GM23338 (cell line): ENCODE data around the gene PTN. TPM values are rescaled to one million over a fixed set of nuclear protein-coding genes. Genes with fewer than 3 reads are reported as not detected.

Source experiments
- ATAC-seq: fragments of 200-7000 bp; cut with Tn5 transposase; 3 replicates; pipeline ENCODE4 v1.9.1; 2020
- DNase-seq: peaks from one replicate; pipeline ENCODE4 v3.0.0-alpha.2; 2015; ENCODE audit warnings: low spot score
- H2AFZ ChIP-seq: fragments of 200-600 bp; sonication (generic); 2 replicates; pipeline ENCODE4 v1.8.0; 2016; ENCODE audit warnings: antibody characterized with exemption, mild to moderate bottlenecking, moderate library complexity
- H3F3A ChIP-seq: fragments of 200-600 bp; sonication (generic); replicated peaks from 2 replicates; pipeline ENCODE4 v1.8.0; 2017; ENCODE audit warnings: antibody characterized with exemption, mixed run types, low read depth
- H3K27ac ChIP-seq: fragments of 200-600 bp; sonication (generic); 2 replicates; pipeline ENCODE4 v1.6.1; 2016; ENCODE audit warnings: low read depth
- H3K27me3 ChIP-seq: fragments of 200-600 bp; sonication (generic); 2 replicates; pipeline ENCODE4 v1.8.0; 2016; ENCODE audit warnings: mild to moderate bottlenecking, mixed run types, moderate library complexity; ENCODE audit not compliant: insufficient read depth
- H3K36me3 ChIP-seq: fragments of 200-600 bp; sonication (generic); 2 replicates; pipeline ENCODE4 v1.8.0; 2016; ENCODE audit warnings: mild to moderate bottlenecking; ENCODE audit not compliant: insufficient read depth
- H3K4me1 ChIP-seq: fragments of 200-600 bp; sonication (generic); 2 replicates; pipeline ENCODE4 v1.8.0; 2016; ENCODE audit warnings: mild to moderate bottlenecking, moderate library complexity; ENCODE audit not compliant: insufficient read depth
- H3K4me2 ChIP-seq: fragments of 200-600 bp; sonication (generic); 2 replicates; pipeline ENCODE4 v1.7.1; 2017; ENCODE audit warnings: mixed run types
- H3K4me3 ChIP-seq: fragments of 200-600 bp; sonication (generic); 2 replicates; pipeline ENCODE4 v1.6.1; 2016; ENCODE audit warnings: mixed run types
- H3K79me2 ChIP-seq: fragments of 200-600 bp; sonication (generic); replicated peaks from 2 replicates; pipeline ENCODE4 v1.8.0; 2017; ENCODE audit warnings: mild to moderate bottlenecking; ENCODE audit not compliant: insufficient read depth
- H3K9me2 ChIP-seq: fragments of 200-600 bp; sonication (generic); 2 replicates; pipeline ENCODE4 v1.8.0; 2017; ENCODE audit not compliant: insufficient read depth
- H4K20me1 ChIP-seq: fragments of 200-600 bp; sonication (generic); replicated peaks from 2 replicates; pipeline ENCODE4 v1.8.0; 2017; ENCODE audit warnings: mild to moderate bottlenecking; ENCODE audit not compliant: insufficient read depth
- H3K27ac Mint-ChIP-seq: 2 replicates; pipeline ENCODE4 v1.8.0; 2020; ENCODE audit warnings: inconsistent platforms, mild to moderate bottlenecking, moderate library complexity, mixed read lengths
- H3K27me3 Mint-ChIP-seq: 3 replicates; pipeline ENCODE4 v1.8.0; 2022; ENCODE audit warnings: low read depth, mild to moderate bottlenecking, moderate library complexity, mixed read lengths, inconsistent platforms; ENCODE audit not compliant: insufficient read depth, poor library complexity
- H3K36me3 Mint-ChIP-seq: 3 replicates; pipeline ENCODE4 v1.8.0; 2021; ENCODE audit warnings: low read depth, mild to moderate bottlenecking, inconsistent platforms, moderate library complexity, mixed read lengths
- H3K4me1 Mint-ChIP-seq: 3 replicates; pipeline ENCODE4 v1.8.0; 2020; ENCODE audit warnings: mild to moderate bottlenecking, inconsistent platforms, mixed read lengths
- H3K4me3 Mint-ChIP-seq: 3 replicates; pipeline ENCODE4 v1.8.0; 2021; ENCODE audit warnings: moderate library complexity, mild to moderate bottlenecking, inconsistent platforms, mixed read lengths
- H3K9me3 Mint-ChIP-seq: 3 replicates; pipeline ENCODE4 v1.8.0; 2020; ENCODE audit warnings: moderate library complexity, mild to moderate bottlenecking, inconsistent platforms, mixed read lengths
- EZH2phosphoT487 ChIP-seq: fragments of 200-600 bp; sonication (generic); IDR thresholded peaks from one replicate; pipeline ENCODE4 v1.8.1; 2018; ENCODE audit warnings: antibody characterized with exemption; ENCODE audit not compliant: unreplicated experiment
- JUNB ChIP-seq: IDR thresholded peaks from one replicate; pipeline ENCODE4 v1.6.1; 2016; ENCODE audit warnings: antibody characterized with exemption; ENCODE audit not compliant: unreplicated experiment
- NANOG ChIP-seq: IDR thresholded peaks from 2 replicates; pipeline ENCODE4 v1.6.1; 2016; ENCODE audit warnings: antibody characterized with exemption, borderline replicate concordance
- polyA plus RNA-seq: library from polyadenylated mRNA; unstranded; fragments of >200 nt; fragmentation: Nextera tagmentation; extraction: Ambion mirVana; gene quantifications from 2 replicates; pipeline ENCODE4 v1.2.1, GENCODE V29; 2016
- total RNA-seq: library from RNA; depleted of rRNA; stranded (reverse); fragments of >200 nt; shearing (Covaris generic); gene quantifications from 2 replicates; pipeline ENCODE4 v1.2.3, GENCODE V29; 2014
- TF ChIP-seq, protein P1 (sequence below): fragments of 250-450 bp; sonication (Bioruptor Pico); IDR thresholded peaks from 2 replicates; pipeline ENCODE4 v1.5.0; 2020; ENCODE audit warnings: mild to moderate bottlenecking, moderate library complexity

PTN gene
- total and polyA plus RNA-seq, 2 experiments from 2014 or later = 20.1 to 39.4 TPM

GRCh38 chr7:137304165-137304564, 39.4 kb downstream of the PTN start:
- Histone ChIP-seq H3K9me2 (0 out of 2 replicates have a peak, but pooled peaks cover under 1% of the 10 kb centered on the region), H3K27me3 (no peaks in the 10 kb centered on the region), H3K4me3 (no peak overlapping the region), H2AFZ (no peak overlapping the region), H3K4me2 (no peak overlapping the region), H3K79me2 (no peaks in the 10 kb centered on the region), H4K20me1 (no peaks in the 10 kb centered on the region), H3K27ac (no peak overlapping the region), H3K36me3 (no peaks in the 10 kb centered on the region), H3K4me1 (no peaks in the 10 kb centered on the region), H3F3A (no peaks in the 10 kb centered on the region)
- no peak overlapping the region for H3K27ac Mint-ChIP-seq
- H3K4me1 Mint-ChIP-seq = peaks cover 30% of the 10 kb centered on the region; the same call in 2 of the 3 replicates
- TF ChIP-seq EZH2phosphoT487 (no peak), NANOG (no peak)
- TF ChIP-seq, protein P1, sequence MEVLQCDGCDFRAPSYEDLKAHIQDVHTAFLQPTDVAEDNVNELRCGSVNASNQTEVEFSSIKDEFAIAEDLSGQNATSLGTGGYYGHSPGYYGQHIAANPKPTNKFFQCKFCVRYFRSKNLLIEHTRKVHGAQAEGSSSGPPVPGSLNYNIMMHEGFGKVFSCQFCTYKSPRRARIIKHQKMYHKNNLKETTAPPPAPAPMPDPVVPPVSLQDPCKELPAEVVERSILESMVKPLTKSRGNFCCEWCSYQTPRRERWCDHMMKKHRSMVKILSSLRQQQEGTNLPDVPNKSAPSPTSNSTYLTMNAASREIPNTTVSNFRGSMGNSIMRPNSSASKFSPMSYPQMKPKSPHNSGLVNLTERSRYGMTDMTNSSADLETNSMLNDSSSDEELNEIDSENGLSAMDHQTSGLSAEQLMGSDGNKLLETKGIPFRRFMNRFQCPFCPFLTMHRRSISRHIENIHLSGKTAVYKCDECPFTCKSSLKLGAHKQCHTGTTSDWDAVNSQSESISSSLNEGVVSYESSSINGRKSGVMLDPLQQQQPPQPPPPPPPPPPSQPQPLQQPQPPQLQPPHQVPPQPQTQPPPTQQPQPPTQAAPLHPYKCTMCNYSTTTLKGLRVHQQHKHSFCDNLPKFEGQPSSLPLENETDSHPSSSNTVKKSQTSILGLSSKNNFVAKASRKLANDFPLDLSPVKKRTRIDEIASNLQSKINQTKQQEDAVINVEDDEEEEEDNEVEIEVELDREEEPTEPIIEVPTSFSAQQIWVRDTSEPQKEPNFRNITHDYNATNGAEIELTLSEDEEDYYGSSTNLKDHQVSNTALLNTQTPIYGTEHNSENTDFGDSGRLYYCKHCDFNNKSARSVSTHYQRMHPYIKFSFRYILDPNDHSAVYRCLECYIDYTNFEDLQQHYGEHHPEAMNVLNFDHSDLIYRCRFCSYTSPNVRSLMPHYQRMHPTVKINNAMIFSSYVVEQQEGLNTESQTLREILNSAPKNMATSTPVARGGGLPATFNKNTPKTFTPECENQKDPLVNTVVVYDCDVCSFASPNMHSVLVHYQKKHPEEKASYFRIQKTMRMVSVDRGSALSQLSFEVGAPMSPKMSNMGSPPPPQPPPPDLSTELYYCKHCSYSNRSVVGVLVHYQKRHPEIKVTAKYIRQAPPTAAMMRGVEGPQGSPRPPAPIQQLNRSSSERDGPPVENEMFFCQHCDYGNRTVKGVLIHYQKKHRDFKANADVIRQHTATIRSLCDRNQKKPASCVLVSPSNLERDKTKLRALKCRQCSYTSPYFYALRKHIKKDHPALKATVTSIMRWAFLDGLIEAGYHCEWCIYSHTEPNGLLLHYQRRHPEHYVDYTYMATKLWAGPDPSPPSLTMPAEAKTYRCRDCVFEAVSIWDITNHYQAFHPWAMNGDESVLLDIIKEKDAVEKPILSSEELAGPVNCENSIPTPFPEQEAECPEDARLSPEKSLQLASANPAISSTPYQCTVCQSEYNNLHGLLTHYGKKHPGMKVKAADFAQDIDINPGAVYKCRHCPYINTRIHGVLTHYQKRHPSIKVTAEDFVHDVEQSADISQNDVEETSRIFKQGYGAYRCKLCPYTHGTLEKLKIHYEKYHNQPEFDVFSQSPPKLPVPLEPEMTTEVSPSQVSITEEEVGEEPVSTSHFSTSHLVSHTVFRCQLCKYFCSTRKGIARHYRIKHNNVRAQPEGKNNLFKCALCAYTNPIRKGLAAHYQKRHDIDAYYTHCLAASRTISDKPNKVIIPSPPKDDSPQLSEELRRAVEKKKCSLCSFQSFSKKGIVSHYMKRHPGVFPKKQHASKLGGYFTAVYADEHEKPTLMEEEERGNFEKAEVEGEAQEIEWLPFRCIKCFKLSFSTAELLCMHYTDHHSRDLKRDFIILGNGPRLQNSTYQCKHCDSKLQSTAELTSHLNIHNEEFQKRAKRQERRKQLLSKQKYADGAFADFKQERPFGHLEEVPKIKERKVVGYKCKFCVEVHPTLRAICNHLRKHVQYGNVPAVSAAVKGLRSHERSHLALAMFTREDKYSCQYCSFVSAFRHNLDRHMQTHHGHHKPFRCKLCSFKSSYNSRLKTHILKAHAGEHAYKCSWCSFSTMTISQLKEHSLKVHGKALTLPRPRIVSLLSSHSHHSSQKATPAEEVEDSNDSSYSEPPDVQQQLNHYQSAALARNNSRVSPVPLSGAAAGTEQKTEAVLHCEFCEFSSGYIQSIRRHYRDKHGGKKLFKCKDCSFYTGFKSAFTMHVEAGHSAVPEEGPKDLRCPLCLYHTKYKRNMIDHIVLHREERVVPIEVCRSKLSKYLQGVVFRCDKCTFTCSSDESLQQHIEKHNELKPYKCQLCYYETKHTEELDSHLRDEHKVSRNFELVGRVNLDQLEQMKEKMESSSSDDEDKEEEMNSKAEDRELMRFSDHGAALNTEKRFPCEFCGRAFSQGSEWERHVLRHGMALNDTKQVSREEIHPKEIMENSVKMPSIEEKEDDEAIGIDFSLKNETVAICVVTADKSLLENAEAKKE (CRISPR knock-in tag) = no peak
- H3K4me3 Mint-ChIP-seq = no peak overlapping the region
- DNase-seq = no peak
- H3K9me3 Mint-ChIP-seq = no peaks in the 10 kb centered on the region
- no peaks in the 10 kb centered on the region for H3K36me3 Mint-ChIP-seq
- ATAC-seq = no peak
- no peaks in the 10 kb centered on the region for H3K27me3 Mint-ChIP-seq

- Histone ChIP-seq H3K36me3 (no peaks in the 10 kb centered on the region), H3K27me3 (no peaks in the 10 kb centered on the region), H4K20me1 (no peaks in the 10 kb centered on the region), H3K4me1 (no peaks in the 10 kb centered on the region), H3K4me2 (no peak overlapping the region), H3K27ac (no peak overlapping the region), H3K4me3 (no peak overlapping the region), H3K9me2 (0 out of 2 replicates have a peak, but pooled peaks cover 4% of the 10 kb centered on the region), H3F3A (no peaks in the 10 kb centered on the region), H3K79me2 (no peaks in the 10 kb centered on the region), H2AFZ (no peak overlapping the region)
- no peaks in the 10 kb centered on the region for H3K36me3 Mint-ChIP-seq
- DNase-seq = no peak
- no peaks in the 10 kb centered on the region for H3K27me3 Mint-ChIP-seq
- no peak for TF ChIP-seq JUNB
- no peak overlapping the region for H3K4me3 Mint-ChIP-seq
- no peaks in the 10 kb centered on the region for H3K9me3 Mint-ChIP-seq
- no peak for ATAC-seq
- H3K4me1 Mint-ChIP-seq = peaks cover 46% of the 10 kb centered on the region
- H3K27ac Mint-ChIP-seq = no peak overlapping the region
These were observed 41.5 kb downstream of the PTN start for GRCh38 chr7:137302081-137302480.
